Measurements from ENCODE around the gene OR13C5. TPM values are rescaled to one million over a fixed set of nuclear protein-coding genes. Genes with fewer than 3 reads are reported as not detected.
"Not testable (repeated sequence)": the region's sequence is repeated elsewhere in the genome, so short reads cannot be mapped to it uniquely, and the experiment has no call there.

OR13C5 gene
- not detected for total RNA-seq

- H3K4me1 ChIP-seq; ATAC-seq (ENCODE audit: low FRiP score in 2 of 2); DNase-seq; H3K27me3 ChIP-seq; H3K9me3 ChIP-seq; H3K27ac ChIP-seq; H3K36me3 ChIP-seq; H3K4me3 ChIP-seq: not testable (repeated sequence)
Measured at GRCh38 chr9:104599313-104599712, at the start of gene OR13C5. Gene OR13C5 (minus strand): TSS chr9:104599413. CDS start chr9:104599413, 0 bp downstream.

GRCh38 chr9:104635456-104635855 lies 36.2 kb upstream of the OR13C5 start:
- H3K27ac ChIP-seq = no peak overlapping the region
- no peak for ATAC-seq (ENCODE audit: low FRiP score in 2 of 2)
- DNase-seq = no peak
- H3K4me1 ChIP-seq = no peaks in the 10 kb centered on the region
- no peaks in the 10 kb centered on the region for H3K36me3 ChIP-seq
- peaks cover 0 to 18% (median 6%) of the 10 kb centered on the region in 4 donors for H3K9me3 ChIP-seq
- no peak overlapping the region for H3K4me3 ChIP-seq
- H3K27me3 ChIP-seq = no peaks in the 10 kb centered on the region
- TF ChIP-seq POLR2A (IDR thresholded peaks at IDR 0.05) (no peak), CTCF (IDR thresholded peaks at IDR 0.05) (no peak), EP300 (IDR thresholded peaks at IDR 0.05) (no peak), POLR2AphosphoS5 (IDR thresholded peaks at IDR 0.05) (no peak)

GRCh38 chr9:104633976-104634520 lies 34.8 kb upstream of the OR13C5 start:
- Histone ChIP-seq H3K27ac (no peak overlapping the region), H3K27me3 (no peaks in the 10 kb centered on the region), H3K4me1 (no peaks in the 10 kb centered on the region), H3K36me3 (no peaks in the 10 kb centered on the region), H3K9me3 (peaks cover 0 to 10% (median 6%) of the 10 kb centered on the region in 4 donors), H3K4me3 (no peak overlapping the region)
- peak in 1 of 2 donors; percentile 77 for DNase-seq
- peak in 1 of 2 donors; percentile 21 for ATAC-seq (ENCODE audit: low FRiP score in 2 of 2)
- no peak for TF ChIP-seq CTCF (IDR thresholded peaks at IDR 0.05)
- no peak for TF ChIP-seq EP300 (IDR thresholded peaks at IDR 0.05)
- no peak for TF ChIP-seq POLR2AphosphoS5 (IDR thresholded peaks at IDR 0.05)
- no peak for TF ChIP-seq POLR2A (IDR thresholded peaks at IDR 0.05)
- 92 to 94% methylated on average over 23 to 30 of the region's 30 CpGs for WGBS, 2 donors

GRCh38 chr9:104625964-104626363 lies 26.8 kb upstream of the OR13C5 start:
- H3K4me3 ChIP-seq; H3K27me3 ChIP-seq; H3K9me3 ChIP-seq; H3K36me3 ChIP-seq; ATAC-seq (ENCODE audit: low FRiP score in 2 of 2); H3K27ac ChIP-seq; H3K4me1 ChIP-seq; DNase-seq: not testable (repeated sequence)

- H3K27me3 ChIP-seq = no peaks in the 10 kb centered on the region
- no peak for DNase-seq
- 61 to 69% methylated on average over 2 of the region's 2 CpGs for WGBS, 2 donors
- TF ChIP-seq POLR2AphosphoS5 (IDR thresholded peaks at IDR 0.05) (no peak), EP300 (IDR thresholded peaks at IDR 0.05) (no peak), CTCF (IDR thresholded peaks at IDR 0.05) (no peak), POLR2A (IDR thresholded peaks at IDR 0.05) (no peak)
- no peaks in the 10 kb centered on the region for H3K36me3 ChIP-seq
- no peak for ATAC-seq (ENCODE audit: low FRiP score in 2 of 2)
- no peaks in the 10 kb centered on the region for H3K4me1 ChIP-seq
- H3K27ac ChIP-seq = no peak within 1 kb of the TSS
- H3K9me3 ChIP-seq = no peaks in the 10 kb centered on the region
- H3K4me3 ChIP-seq = no peak within 1 kb of the TSS
Measured at GRCh38 chr9:104618104-104618503, 18.9 kb upstream of the OR13C5 start, which contains the start of gene OR13C9. Gene OR13C9 (minus strand): TSS chr9:104618204. CDS start chr9:104618204, 0 bp downstream.

GRCh38 chr9:104617418-104617817 lies 18.2 kb upstream of the OR13C5 start:
- Histone ChIP-seq H3K4me3 (no peak overlapping the region), H3K4me1 (no peaks in the 10 kb centered on the region), H3K27me3 (no peaks in the 10 kb centered on the region), H3K27ac (no peak overlapping the region), H3K36me3 (no peaks in the 10 kb centered on the region), H3K9me3 (no peaks in the 10 kb centered on the region)
- no peak for ATAC-seq (ENCODE audit: low FRiP score in 2 of 2)
- DNase-seq = no peak
- no peak for TF ChIP-seq POLR2AphosphoS5 (IDR thresholded peaks at IDR 0.05)
- TF ChIP-seq POLR2A (IDR thresholded peaks at IDR 0.05) = no peak
- no peak for TF ChIP-seq EP300 (IDR thresholded peaks at IDR 0.05)
- no peak for TF ChIP-seq CTCF (IDR thresholded peaks at IDR 0.05)

All from upper lobe of left lung (tissue), 6 donors.